Activated CD8-positive, alpha-beta memory T cell treated with anti-CD3 and anti-CD28 coated beads for 36 hours (primary cell): ENCODE results near the gene SULT1C3. TPM values are rescaled to one million over a fixed set of nuclear protein-coding genes. Genes with fewer than 3 reads are reported as not detected.

Experiments used
- CTCF ChIA-PET: fragments of 350-600 bp; sonication (Branson Sonifier 250); formaldehyde crosslinking; loops from one replicate; lab custom pipeline; 2021; ENCODE audit warnings: antibody characterized with exemption; lab: Charles Lee
- POLR2A ChIA-PET: fragments of 350-600 bp; sonication (Branson Sonifier 250); formaldehyde crosslinking; loops from one replicate; lab custom pipeline; 2021; ENCODE audit warnings: antibody characterized with exemption; lab: Charles Lee
- total RNA-seq, 2 experiments: library from RNA; stranded (reverse); gene quantifications; one replicate each; pipeline ENCODE4 v1.2.3, GENCODE V29; 2021

SULT1C3 gene
- total RNA-seq, 2 experiments from 2014 or later: not detected

DNA sequence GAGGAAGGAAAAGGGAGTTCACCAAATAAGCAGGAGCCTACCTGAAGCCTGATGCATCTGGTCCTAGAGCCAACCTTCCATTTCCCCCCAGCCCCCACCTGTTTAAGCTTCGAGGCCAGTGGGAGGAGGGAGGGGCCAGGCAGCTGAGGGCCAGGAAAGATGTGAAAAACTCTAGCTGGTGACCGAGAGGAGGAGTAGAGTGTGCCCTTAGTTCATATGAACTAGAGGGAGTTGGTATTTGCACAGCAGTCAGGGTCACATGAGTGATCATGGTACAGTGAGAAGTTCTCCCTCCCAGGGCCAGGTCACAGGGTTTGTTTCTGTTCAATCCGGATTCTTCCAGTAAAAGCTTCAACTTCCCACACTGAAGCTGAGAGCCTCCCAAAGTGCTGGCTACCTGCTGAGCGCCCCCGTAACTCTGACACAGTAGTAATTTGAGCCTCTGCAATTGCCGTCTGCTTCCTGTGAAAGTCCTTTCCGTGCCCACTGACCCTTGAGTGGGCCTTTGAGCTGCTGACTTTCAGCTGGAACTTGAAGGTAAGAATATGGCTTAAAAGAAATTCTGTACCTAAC lies 48.9 kb downstream of the SULT1C3 start, which contains the start of gene SULT1C2:
SULT1C2 (plus strand) TSS at position 362 of the 573 bp plus-strand sequence. CDS start 4,773 bp downstream, outside the sequence.
- CTCF ChIA-PET: no interaction called here
- POLR2A ChIA-PET: no interaction called here

- ChIA-PET CTCF (no interaction called here), POLR2A (no interaction called here)
These were observed 54.1 kb downstream of the SULT1C3 start for GRCh38 chr2:108293850-108294249.

- ChIA-PET POLR2A (no interaction called here), CTCF (no interaction called here)
These were observed 57.8 kb downstream of the SULT1C3 start for GRCh38 chr2:108297436-108298141.

GRCh38 chr2:108301558-108301957 lies 61.8 kb downstream of the SULT1C3 start:
- POLR2A ChIA-PET: no interaction called here

GRCh38 chr2:108304975-108305374 lies 65.2 kb downstream of the SULT1C3 start:
- POLR2A ChIA-PET: no interaction called here
- CTCF ChIA-PET: no interaction called here

More at GRCh38 chr2:108301558-108301957, 61.8 kb downstream of the SULT1C3 start:
- CTCF ChIA-PET: no interaction called here

DNA sequence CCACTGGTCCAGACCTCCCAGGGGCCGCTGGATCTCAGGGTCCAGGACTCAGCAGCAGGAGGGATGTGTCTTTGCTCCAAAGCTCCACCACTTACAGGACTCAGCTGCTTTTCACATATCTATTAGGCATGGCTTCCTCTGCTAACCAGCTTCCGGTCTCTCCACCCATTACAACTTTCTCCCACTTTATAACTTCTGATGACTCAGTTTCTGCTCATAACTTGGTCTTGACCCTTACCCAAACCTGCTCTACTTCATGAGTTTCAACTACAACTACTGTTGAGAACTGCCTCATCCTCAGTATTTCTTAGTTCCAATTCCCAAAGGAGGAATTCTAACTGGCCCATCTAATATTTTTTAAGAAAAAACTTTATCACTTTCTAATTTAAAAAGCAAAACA lies 66.1 kb downstream of the SULT1C3 start:
- CTCF ChIA-PET: no interaction called here
- POLR2A ChIA-PET: no interaction called here

DNA sequence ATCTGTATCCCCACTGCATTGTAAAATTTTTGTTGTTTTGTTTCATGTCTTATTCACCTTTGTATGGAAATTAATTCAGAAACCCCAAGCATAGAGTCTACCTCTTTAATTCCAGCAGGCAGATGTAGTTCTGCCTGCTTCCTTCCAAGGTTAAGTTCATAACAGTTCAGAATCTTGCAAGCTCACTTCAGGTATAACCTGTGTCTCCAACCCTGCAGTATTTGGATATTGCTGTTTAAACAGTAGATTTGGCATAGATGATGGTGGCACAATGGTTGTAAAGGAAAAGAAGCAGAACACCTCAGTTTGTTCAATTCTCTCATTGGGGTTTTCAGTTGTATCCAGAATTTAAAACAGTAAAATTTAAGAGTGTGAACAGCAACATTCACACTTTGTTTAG lies 70.1 kb downstream of the SULT1C3 start:
- POLR2A ChIA-PET: no interaction called here
- CTCF ChIA-PET: no interaction called here

Other genes starting within 250 kb of the SULT1C3 start
- not detected for gene SULT1C2, start 48.9 kb downstream of the SULT1C3 start, total RNA-seq
- gene SULT1C4, start 138.0 kb downstream of the SULT1C3 start, total RNA-seq: not detected
- 10 to 100 TPM; 33.5 to 42.6 TPM for gene GCC2, start 209.2 kb downstream of the SULT1C3 start, total RNA-seq